HG03103 (cell line): Measurements from ENCODE around the gene AP2A1.
"Not testable (repeated sequence)": the region's sequence is repeated elsewhere in the genome, so short reads cannot be mapped to it uniquely, and the experiment has no call there.

Experiments
- ATAC-seq: cut with Tn5 transposase; IDR thresholded peaks from one replicate; pipeline ENCODE4 v1.9.1; 2021; ENCODE audit warnings: low read depth; ENCODE audit not compliant: unreplicated experiment

The AP2A1 gene

GRCh38 chr19:49766930-49767299, at the start of gene AP2A1:
Gene AP2A1 (plus strand): TSS chr19:49767001. CDS start chr19:49767134, 133 bp downstream.
- peak; percentile 2 for ATAC-seq

- ATAC-seq: no peak
These were observed 48.3 kb upstream of the AP2A1 start for GRCh38 chr19:49718511-49718910.

- no peak for ATAC-seq
These were observed 47.8 kb upstream of the AP2A1 start for GRCh38 chr19:49718991-49719390.

DNA sequence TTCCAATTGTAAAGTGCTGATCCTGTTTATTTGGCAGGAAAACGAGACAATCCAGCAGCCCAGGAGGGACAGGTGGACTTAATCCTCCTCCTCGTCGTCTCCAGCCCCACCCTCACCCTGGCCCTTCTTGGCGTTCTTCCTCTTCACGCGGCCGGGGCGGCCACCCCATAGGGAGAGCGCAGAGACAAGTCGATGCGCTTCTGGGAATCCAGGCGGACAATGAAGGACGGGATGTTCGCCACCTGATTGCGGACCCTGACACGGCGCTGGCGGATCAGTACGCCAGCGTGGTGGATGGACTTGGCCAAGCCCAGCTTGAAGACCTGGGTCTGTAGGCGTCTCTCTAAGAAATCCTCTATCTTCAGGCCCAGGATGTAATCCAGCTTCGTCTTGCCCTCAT, 47.4 kb upstream of the AP2A1 start:
- not testable (repeated sequence) for ATAC-seq

DNA sequence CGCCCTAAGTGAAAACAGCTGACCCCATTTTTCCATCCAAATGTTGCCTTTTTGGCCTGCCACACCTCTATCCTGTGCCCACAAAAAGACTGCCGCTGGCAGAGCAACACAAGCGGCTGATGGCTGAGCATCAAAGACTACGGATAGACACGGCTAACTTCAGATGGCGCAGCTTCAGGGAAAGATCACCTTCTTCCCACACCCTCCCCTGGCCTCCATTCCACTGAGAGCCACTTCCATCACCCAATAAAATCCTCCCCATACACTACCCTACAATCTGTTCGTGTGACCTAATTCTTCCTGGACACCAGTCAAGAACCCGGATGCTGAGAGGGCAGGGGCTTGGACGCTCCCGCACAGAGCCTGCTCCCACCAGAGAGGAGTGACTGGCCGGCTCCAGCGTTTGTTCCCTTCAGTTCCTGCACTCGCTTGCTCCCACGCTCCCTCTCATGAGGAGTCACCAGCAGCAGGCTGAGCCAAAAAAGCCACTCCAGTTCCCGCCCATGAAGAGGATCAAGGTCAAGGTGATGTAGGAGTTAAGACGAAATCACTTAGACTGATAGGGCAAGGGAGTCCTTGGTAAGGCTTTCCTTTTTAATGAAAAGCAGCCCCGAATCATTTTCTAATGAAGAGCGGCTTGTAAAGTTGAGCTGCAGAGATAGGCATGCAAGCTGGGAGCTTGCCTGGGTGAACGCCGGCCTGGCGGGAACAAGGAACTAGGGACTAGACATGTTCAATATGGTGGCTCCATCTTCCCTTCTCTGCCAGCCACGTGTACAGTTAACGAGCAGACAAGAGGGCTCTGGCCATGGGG, 39.4 kb upstream of the AP2A1 start:
- no peak for ATAC-seq

DNA sequence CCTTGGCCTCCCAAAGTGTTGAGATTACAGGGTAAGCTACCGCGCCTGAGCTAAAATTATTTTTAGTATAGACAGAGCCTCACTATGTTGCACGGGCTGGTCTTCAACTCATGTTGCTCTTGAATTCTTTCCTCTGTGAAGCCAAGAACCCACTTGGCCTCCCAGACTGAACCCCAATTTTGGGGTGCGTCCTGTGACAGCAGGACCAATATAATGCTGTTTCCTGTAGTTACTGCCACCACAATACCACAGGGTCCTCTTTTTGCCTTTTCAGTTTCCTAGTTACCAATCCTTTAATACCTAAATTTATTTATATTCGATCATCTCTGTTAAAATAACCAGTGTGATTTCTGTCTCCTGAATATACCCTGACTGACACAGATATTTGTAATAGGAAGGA, 36.6 kb upstream of the AP2A1 start:
- ATAC-seq: no peak

DNA sequence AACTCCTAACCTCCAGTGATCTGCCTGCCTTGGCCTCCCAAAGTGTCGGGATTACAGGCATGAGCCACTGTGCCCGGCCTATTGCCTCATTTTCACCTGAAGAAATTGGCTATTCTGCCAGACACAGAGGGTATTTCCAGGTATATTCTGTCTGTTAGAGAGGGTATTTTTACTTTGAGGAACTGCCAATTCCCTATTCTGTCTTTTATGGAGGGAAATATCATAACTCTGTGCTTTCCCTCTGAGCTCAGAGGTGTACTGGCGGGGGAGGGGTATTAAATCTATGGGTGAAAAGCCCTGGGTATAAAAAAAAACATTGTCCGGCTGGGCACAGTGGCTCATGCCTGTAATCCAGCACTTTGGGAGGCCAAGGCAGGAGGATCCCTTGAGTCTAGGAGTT, 28.5 kb upstream of the AP2A1 start:
- ATAC-seq: no peak

DNA sequence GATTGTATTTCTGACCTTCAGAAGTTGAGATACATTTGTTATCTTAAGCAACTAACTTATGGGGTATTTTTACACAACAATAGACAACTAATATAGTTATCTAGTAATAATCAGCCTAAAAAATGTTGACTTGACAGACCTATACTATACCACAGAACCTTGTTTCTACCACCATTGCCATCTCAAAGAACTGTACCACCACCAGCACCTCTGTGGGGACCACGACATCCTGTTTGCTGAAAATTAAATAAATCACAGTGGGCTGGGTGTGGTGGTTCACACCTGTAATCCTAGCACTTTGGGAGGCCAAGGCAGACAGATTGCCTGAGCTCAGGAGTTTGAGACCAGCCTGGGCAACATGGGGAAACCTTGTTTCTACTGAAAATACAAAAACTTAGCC, 27.7 kb upstream of the AP2A1 start:
- no peak for ATAC-seq

GRCh38 chr19:49739933-49740332, 26.9 kb upstream of the AP2A1 start:
- no peak for ATAC-seq

- ATAC-seq: no peak
These were observed 25.5 kb upstream of the AP2A1 start for GRCh38 chr19:49741210-49741844.

DNA sequence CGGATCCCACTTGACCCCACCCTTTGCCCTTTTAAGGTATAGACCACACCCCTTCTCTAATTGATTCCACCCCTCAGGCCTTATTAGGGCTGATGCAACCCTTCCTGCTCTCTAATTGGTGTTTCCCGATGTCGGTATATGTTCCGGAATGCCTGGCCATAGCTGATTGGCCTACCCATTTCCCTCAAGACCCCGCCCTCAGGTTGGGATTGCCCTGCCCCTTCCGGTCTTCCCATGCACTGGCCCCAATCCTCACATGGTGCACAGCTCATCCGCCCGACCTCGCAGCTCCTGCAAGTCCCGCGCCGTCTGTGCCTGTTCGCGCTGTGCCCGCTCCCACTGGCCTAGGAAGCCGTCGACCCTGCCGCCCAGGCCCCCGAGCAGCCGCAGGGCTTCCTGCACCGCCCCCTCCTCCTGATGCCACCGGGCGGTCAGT, 21.8 kb upstream of the AP2A1 start:
- ATAC-seq: no peak

GRCh38 chr19:49746206-49746958, 20.4 kb upstream of the AP2A1 start:
- no peak for ATAC-seq

- ATAC-seq: no peak
These were observed 17.6 kb upstream of the AP2A1 start for GRCh38 chr19:49749055-49749716.

DNA sequence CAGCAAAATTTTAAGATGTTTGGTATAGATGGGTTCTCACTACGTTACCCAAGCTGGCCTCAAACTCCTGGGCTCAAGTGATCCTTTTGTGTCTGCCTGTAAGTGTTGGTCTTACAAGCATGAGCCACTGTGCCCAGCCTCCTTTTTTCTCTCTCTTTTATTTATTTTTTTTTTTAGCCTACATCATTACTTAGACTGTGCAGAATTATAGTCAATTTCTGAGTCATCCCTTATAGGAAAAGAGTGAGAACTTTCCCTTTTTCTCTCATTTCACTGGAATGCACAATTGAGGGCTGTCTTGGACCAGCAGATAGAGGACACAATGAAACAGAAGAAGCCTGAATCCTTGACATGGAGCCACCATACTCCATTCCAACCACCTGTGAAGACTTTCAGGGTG, 17.0 kb upstream of the AP2A1 start:
- ATAC-seq: no peak

GRCh38 chr19:49752701-49753100, 14.1 kb upstream of the AP2A1 start:
- no peak for ATAC-seq

- no peak for ATAC-seq
These were observed 10.8 kb upstream of the AP2A1 start for GRCh38 chr19:49755956-49756355.

GRCh38 chr19:49758292-49758691, 8.5 kb upstream of the AP2A1 start:
- no peak for ATAC-seq

DNA sequence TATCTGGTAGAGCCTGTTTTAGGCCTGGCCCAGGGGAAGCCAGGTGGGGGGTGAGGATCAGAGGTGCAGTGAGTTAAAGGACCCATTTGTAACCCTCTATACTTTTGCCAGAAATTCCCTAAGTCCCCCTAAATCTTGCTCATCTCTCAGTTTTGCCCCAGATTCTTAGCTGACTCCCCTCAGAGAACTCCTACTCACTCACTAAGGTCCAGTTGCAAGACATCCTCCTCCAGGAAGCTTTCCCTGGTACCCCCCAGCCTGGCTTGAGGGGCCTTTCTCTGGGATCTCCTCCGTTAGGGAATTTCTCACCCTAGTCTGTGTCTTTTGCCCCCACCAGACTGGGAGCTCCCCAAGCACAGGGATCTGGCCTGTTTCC, 5.6 kb upstream of the AP2A1 start:
- ATAC-seq: no peak

GRCh38 chr19:49761625-49762311, 5.0 kb upstream of the AP2A1 start:
- ATAC-seq: no peak

DNA sequence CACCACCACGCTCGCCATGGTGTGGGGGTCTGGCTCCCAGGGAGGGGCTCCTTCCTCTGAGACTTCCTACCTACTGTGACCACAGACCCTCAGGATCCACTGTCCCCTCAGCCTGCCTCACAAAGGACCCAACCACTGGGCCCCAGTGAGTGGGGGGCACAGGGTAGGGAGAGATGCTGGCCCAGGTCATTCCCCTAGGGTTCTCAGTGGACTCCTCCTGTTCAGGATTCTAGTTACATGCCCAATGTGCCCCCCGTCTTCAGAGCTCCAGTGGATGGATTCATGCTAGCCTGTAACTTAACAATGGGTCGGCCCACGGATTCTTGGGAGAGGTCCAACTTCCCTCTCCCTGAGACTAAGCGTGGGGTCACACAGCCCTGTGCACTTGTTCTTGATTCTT, 3.6 kb upstream of the AP2A1 start, which contains the start of gene TSKS:
TSKS (minus strand) TSS at position 77 of the 400 bp plus-strand sequence; CDS start at position 18, 59 bp downstream.
- no peak for ATAC-seq
